Stimulated activated CD8-positive, alpha-beta memory T cell treated with anti-CD3 and anti-CD28 coated beads, Interleukin-15, amount 100 ng/mL, for 48 hours (primary cell): ENCODE data around the gene SEC16A.
"Not testable (repeated sequence)": the region's sequence is repeated elsewhere in the genome, so short reads cannot be mapped to it uniquely, and the experiment has no call there.

Experiments
- DNase-seq, 2 donors: peaks; one replicate each; pipeline ENCODE4 v3.0.0-alpha.2; 2020; ENCODE audit warnings: low read depth in 2 of 2

SEC16A gene

GRCh38 chr9:136419092-136419420, 63.8 kb downstream of the SEC16A start:
- no peak for DNase-seq

GRCh38 chr9:136418182-136419091, 64.4 kb downstream of the SEC16A start:
- no peak for DNase-seq

GRCh38 chr9:136416914-136417313, 65.9 kb downstream of the SEC16A start:
- no peak for DNase-seq

- no peak for DNase-seq
Measured at GRCh38 chr9:136416427-136416826, 66.4 kb downstream of the SEC16A start.

GRCh38 chr9:136412962-136413361, 69.9 kb downstream of the SEC16A start:
- no peak for DNase-seq

- DNase-seq, result no peak
Measured at GRCh38 chr9:136411378-136411777, 71.5 kb downstream of the SEC16A start.

GRCh38 chr9:136410500-136411287, 72.1 kb downstream of the SEC16A start, which contains the start of the genes ENTR1 and PMPCA:
ENTR1 (minus strand) TSS chr9:136410614; CDS start chr9:136410397, 217 bp downstream.
PMPCA (plus strand) TSS chr9:136410658; CDS start chr9:136410669, 11 bp downstream.
- peak; percentile 90 to 91 for DNase-seq

- no peak for DNase-seq
Measured at GRCh38 chr9:136409557-136410455, 73.0 kb downstream of the SEC16A start.

GRCh38 chr9:136407911-136408310, 74.9 kb downstream of the SEC16A start:
- DNase-seq, result no peak

- DNase-seq, result not testable (repeated sequence)
Measured at GRCh38 chr9:136407061-136407460, 75.8 kb downstream of the SEC16A start.

GRCh38 chr9:136405904-136406303, 76.9 kb downstream of the SEC16A start:
- not testable (repeated sequence) for DNase-seq

- no peak for DNase-seq
Measured at GRCh38 chr9:136405481-136405880, 77.4 kb downstream of the SEC16A start.

GRCh38 chr9:136404801-136405136, 78.1 kb downstream of the SEC16A start:
- no peak for DNase-seq

- peak in 1 of 2 donors; percentile 34 for DNase-seq
Measured at GRCh38 chr9:136403915-136404800, 78.7 kb downstream of the SEC16A start.

- peak; percentile 71 for DNase-seq
Measured at GRCh38 chr9:136403538-136403914, 79.3 kb downstream of the SEC16A start.

GRCh38 chr9:136402067-136402466, 80.8 kb downstream of the SEC16A start:
- DNase-seq, result no peak

- DNase-seq, result no peak
Measured at GRCh38 chr9:136401173-136401922, 81.5 kb downstream of the SEC16A start.

- peak; percentile 79 to 85 for DNase-seq
Measured at GRCh38 chr9:136400038-136400834, 82.6 kb downstream of the SEC16A start, which contains the start of gene SNAPC4. SNAPC4 (minus strand) TSS chr9:136400170; CDS start chr9:136398428, 1,742 bp downstream.
